ENCODE results near the gene MCCC1. TPM values are rescaled to one million over a fixed set of nuclear protein-coding genes. Genes with fewer than 3 reads are reported as not detected.

The MCCC1 gene
- total RNA-seq, 1 donor from 2014 or later = 32.5 TPM

DNA sequence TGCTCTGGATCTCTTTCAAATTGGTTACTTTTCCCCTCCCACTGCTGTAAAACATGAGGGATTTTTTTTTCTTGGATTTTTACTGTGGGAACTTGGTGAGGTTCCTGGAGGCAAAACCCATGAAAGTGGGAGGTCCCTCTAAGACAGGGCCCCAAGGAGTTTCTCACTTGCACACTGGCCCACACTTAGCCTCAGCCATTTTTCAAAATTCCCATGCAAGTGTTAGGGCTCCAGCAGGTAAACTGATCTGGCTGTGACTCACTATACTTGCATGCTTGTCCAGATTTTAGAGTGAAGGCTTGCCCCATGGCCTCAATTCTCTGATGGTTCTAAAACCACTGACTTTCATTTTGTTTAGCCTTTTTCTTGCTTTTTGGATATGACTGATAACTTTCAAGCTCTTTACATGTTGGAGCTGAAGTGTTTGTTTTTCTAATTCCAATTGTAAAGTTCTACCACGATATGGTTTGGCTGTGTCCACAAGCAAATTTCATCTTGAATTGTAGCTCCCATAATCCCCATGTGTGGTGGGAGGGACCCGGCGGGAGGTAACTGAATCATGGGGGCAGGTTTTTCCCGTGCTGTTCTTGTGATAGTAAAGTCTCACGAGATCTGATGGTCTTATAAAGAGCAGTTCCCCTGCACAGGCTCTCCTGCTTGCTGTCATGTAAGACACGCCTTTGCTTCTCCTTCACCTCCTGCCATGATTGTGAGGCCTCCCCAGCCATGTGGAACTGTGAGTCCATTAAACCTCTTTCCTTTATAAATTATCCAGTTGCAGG is 37.7 kb downstream of the MCCC1 start:
- intact Hi-C loops (cut with DNase I) = no loop called here
- no peak for DNase-seq (ENCODE audit: low spot score)

DNA sequence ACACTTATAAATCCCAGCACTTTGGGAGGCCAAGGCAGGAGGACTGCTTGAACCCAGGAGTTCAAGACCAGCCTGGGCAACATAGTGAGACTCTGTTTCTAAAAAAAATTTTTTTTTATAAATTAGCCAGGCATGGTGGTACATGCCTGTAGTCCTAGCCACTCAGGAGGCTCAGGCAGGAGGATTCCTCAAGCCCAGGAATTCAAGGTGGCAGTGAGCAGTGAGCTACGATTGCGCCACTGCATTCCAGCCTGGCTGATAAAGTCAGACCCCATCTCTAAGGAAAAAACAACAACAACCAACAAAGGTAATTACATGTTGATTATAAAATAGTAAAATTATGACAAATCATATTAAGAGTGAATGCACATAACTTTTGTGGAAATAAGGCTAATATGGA is 40.9 kb downstream of the MCCC1 start:
- intact Hi-C loops (cut with DNase I) = no loop called here

DNA sequence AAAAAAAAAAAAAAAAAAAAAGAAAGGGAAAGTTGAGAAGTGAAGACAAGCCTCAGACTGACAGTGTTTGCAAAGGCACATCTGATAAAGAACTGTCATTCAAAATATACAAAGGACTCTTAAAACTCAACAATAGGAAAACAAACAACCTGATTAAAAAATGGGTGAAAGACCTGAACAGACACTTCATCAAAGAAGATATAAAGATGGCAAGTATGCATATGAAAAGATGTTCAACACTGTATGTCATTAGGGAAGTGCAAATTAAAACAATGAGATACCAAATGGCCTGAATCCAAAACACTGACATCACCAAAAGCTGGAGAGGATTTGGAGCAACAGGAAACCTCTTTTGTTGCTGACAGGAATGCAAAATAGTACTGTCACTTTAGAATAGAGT is 48.6 kb downstream of the MCCC1 start:
- intact Hi-C loops (cut with DNase I) = no loop called here
- DNase-seq (ENCODE audit: low spot score) = no peak

More for the DNA sequence above, 40.9 kb downstream of the MCCC1 start:
- DNase-seq (ENCODE audit: low spot score) = no peak

DNA sequence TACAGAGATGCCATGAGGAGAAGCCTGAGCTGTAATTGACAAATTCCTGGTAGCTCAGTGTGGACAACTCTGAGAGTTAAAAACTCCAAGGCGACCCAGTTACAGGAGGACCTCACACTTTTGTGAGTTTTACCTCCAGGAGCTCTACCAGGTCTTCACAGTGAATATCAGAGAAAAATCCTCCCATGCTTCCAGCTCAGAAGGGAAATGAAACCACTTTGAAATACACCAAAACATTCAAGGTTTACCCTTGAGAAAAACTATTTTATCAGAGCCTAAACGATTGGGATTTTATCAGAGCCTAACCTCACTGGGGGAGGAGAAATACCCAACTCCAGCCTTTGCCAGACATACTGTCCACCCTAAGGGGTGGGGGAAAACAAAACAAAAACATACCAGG is 52.4 kb downstream of the MCCC1 start:
- no peak for DNase-seq (ENCODE audit: low spot score)
- intact Hi-C loops (cut with DNase I) = no loop called here

DNA sequence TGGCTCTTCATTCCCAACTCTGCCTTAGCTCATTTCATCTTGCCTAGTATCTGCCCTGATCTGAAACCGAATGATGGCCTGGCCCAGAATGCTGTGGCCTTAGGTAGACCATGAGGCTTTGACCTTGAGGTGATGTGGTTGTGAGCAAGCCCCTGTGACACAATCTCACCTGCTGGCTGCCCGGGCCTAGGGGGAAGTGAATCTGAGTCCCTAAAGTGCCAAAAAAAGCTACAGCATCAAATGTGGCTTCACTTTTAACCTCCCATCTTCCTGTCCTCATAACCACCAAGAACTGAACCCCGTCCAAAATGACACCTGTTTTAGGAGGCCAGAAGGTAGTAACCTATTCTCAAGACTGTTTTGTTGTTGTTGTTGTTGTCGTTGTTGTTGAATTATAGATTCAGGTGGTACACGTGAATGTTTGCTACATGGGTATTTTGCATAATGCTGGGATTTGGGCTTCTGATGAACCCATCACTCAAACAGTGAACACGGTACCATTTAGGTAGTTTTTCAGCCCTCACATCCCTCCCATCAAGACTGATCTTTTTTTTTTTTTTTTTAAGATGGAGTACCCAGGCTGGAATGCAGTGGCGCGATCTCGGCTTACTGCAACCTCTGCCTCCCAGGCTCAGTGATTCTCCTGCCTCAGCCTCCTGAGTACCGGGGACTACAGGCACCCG is 54.6 kb downstream of the MCCC1 start:
- DNase-seq (ENCODE audit: low spot score) = no peak
- intact Hi-C loops (cut with DNase I) = no loop called here

DNA sequence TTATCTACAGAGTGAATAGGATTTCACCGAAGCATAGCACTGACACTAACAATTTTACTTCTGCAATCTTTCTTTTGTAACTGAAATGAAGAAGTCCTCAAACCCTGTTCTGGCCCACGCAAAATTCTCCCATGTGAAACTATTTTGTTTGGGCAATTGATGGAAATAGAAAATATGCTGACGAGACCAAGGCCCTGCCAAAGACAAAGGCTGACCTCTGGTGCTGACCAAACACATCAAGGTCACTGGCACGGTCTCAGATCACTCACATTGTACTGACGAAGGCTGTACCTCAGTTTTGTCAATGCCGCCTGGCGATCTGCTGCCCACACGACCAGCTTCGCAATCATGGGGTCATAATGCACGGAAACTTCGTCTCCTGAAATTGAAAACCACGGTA is 60.5 kb downstream of the MCCC1 start:
- intact Hi-C loops (cut with DNase I) = no loop called here
- no peak for DNase-seq (ENCODE audit: low spot score)

DNA sequence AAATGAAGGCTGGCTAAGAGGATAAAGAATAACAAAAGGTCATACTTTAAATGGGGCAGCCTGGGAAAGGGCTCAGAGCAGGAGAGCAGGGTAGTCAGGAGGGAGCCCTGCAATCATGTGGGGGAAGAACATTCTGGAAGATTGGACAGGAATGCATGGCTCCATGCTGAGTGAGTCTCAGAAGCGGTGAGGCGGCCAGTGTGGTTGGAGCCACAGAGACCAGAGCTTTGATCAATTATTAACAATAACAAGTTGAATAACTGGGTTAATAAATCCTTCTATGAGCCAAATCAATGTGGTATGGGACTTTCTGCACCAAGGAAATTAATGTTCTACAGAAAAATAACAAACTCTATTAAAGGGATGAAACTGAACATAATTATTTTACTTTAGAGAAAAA is 61.1 kb downstream of the MCCC1 start:
- intact Hi-C loops (cut with DNase I) = no loop called here
- DNase-seq (ENCODE audit: low spot score) = no peak

DNA sequence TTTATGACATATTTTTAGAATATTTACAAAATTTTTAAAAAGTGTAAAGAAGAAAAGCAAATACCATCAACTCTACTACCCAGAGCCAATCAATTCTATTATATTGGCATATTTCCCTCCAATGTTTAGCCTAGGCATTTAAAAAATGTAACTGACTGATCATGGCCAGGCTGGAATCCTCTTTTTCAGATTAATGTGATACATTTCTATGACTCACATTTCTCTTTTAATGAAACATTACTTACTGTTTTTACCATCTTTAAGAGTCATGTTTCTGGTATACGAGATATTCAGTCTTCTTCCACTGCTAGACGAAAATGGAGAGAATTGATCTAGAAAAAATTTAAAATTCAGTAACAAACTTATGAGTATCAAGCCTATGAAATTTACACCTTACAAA is 65.5 kb downstream of the MCCC1 start:
- intact Hi-C loops (cut with DNase I) = no loop called here
- no peak for DNase-seq (ENCODE audit: low spot score)

DNA sequence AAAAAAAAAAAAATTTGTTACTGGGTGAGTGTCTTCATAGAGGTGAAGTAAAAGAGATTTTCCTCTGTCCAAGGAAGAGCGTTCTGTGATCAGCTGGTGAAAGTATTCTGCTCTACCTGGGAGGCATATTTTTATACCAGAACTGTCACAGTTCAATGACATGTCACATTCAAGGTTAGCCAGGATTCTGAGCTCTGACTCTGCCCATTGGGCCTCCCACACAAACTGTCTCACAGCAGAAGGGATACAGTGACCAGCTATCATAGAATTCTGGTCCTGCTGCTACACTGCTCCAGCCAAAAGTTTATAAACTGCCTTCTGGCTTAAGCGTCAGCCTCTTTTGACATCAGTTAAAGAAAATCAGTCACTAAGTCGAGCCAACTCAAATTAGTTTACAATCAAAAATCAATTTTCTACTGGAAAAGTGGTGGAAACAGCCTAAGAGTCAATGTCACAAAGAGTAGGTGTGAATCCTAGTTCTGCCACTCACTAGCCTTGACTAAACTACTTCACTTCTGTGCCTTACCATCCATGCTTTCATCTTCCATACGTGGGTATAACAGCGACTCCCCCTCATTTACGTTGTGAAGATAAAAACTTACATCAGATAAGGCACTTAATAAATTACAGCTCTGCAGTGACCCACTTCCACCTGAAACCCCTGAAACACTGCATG is 66.3 kb downstream of the MCCC1 start:
- no peak for DNase-seq (ENCODE audit: low spot score)
- intact Hi-C loops (cut with DNase I) = no loop called here

DNA sequence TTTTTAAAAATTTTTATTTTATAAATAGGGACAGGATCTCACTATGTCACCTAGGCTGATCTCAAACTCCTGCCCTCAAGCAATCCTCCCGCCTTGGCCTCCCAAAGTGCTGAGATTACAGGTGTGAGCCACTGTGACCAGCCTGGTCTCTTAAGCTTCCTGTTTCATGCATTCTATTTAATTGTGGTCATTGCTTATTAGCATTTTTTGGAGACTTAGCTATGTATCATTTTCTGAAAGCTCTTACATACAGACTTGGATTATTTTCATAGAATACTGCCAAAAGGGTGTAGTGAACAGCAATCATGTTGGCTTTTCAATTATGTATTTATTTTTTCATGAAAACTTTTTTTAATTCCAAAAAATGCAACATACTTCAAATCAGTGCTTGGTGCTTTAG is 67.5 kb downstream of the MCCC1 start:
- DNase-seq (ENCODE audit: low spot score) = no peak
- intact Hi-C loops (cut with DNase I) = no loop called here

DNA sequence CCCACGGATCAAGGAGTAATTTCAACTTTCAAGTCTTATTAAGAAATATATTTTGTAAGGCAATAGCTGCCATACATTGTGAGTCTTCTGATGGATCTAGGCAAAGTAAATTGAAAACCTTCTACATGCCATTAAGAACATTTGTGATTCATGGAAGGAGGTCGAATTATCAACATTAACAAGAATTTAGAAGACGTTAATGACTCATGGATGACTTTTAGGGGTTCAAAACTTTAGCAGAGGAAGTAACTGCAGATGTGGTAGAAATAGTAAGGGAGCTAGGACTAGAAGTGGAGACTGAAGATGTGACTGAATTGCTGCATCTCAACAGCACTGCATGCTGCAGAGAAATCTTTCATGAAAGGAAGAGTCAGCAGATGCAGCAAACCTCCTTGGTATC is 70.9 kb downstream of the MCCC1 start:
- intact Hi-C loops (cut with DNase I) = no loop called here
- no peak for DNase-seq (ENCODE audit: low spot score)

DNA sequence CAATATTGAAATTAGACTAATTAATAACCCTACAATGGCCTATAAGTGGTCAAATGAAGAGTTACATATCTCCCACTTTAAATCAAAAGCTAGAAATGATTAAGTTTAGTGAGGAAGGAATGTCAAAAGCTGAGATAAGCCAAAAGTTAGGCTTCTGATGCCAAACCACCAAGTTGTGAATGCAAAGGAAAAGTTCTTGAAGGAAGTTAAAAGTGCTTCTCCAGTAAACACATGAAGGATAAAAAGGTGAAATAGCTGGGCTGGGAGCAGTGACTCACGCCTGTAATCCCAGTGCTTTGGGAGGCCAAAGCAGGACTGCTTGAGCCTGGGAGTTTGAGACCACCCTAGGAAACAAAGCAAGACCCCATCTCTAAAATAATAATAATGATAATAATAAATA is 72.0 kb downstream of the MCCC1 start:
- no peak for DNase-seq (ENCODE audit: low spot score)
- intact Hi-C loops (cut with DNase I) = no loop called here

DNA sequence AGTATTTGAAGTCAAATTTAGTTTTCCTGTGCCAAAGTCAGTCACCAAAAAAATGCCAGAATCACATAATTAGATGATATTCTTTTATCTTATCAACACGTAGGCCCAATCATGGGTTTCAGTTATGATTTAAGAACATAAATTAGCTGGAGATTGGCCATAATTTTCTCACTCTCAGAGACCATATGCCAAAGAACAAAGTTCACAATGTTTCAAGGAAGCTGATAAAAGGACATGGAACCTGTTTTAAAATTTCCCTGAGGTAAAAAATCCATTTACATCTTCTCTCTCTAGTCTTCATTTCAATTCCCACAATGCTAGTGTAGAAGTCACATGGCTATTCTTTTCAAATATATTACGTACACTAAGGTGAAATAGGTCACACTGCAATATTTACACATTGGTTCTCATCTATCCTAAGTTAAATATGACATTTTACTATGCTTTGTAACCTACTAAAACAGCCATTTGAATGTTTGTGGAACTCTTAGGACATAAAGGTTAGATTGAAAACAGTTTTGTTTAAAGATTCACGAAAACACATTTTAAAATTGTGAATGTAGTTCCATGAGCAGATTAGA is 76.3 kb downstream of the MCCC1 start:
- intact Hi-C loops (cut with DNase I) = no loop called here
- no peak for DNase-seq (ENCODE audit: low spot score)

DNA sequence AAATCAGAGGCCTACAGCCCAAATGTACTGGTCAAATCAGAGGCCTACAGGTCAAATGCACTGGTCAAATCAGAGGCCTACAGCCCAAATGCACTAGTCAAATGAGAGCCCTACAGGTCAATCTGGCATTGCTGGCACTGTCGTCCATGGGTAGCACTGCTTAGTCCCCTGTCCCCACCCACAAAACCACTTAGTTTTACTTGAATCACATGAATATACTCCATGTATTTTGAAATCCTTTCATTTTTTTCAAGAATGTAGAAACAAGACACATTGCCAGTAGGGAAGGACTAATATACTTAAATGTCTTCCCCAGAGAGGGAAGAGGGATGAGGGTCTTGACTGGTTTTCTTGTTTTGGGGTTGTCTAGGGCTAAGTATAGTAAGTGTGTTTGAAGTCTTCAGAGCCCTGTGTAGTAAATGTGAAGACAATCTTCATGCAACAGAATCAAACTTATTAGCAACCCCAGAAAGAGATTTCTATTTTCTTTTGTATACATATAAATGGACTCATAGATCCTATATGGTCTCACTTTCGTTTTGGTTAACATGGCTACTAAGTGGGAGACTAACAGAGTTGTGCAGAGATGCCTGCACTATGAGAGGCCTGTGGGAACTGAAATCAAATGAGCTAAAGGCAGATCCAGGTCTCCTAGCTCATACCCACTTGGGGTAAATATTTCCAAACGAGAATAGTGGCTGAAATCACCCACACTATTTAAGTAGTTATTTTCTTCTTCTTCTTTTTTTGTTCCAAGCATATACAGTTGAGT is 80.7 kb downstream of the MCCC1 start:
- intact Hi-C loops (cut with DNase I) = no loop called here
- no peak for DNase-seq (ENCODE audit: low spot score)

DNA sequence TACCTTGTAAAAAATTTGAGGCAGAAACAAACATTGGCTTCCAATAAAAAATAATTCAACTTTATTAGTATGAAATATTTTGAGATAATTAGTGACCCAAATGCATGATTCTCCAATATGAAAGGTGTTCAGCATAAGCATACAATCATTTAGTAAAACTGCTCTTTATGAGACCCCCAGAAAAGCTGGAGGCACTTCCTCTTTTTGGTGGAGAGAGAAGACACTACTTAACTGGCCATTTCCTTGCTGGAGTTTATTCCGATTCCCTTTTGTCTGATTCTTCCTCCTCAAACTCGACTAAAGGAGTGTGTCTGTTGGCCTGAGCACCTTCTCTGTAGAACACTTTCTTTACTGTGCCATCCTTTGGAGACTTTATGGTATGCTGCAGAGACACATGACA is 84.1 kb downstream of the MCCC1 start:
- DNase-seq (ENCODE audit: low spot score) = no peak
- intact Hi-C loops (cut with DNase I) = no loop called here

DNA sequence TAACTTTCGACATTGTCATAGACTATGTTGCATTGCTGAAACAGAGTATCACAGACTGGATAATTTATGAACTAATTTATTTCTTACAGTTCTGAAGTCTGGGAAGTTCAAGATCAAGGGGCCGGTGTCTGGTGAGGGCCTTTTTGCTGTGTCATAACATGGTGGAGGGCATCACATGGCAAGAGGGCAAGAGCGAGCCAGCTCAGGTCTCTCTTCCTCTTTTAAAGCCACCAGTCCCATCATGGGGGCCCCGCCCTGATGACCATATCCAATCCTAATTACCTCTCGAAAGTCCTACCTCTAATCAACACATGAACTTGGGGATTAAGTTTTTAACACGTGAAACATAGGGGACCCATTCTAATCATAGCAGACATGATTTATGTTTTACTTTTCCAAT is 85.4 kb downstream of the MCCC1 start:
- DNase-seq (ENCODE audit: low spot score) = no peak
- intact Hi-C loops (cut with DNase I) = no loop called here

DNA sequence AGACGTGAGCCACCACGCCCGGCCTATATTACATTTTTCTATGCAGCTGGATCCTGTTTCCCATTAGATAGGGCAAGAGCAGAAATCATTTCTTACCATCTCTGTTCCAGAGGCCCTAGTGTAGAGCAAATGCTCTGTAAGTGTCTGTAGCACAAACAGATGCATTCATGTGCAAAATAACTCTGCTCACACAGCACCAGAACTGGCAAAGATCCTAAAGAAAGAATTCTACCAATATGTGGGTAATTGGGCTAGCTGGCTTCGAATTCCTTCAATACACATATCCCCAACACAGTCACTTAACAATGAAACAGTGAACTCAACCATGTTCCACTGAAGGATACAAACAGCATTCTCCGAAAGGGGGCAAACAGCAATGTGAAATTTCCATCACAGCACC is 86.2 kb downstream of the MCCC1 start:
- no peak for DNase-seq (ENCODE audit: low spot score)
- intact Hi-C loops (cut with DNase I) = no loop called here

DNA sequence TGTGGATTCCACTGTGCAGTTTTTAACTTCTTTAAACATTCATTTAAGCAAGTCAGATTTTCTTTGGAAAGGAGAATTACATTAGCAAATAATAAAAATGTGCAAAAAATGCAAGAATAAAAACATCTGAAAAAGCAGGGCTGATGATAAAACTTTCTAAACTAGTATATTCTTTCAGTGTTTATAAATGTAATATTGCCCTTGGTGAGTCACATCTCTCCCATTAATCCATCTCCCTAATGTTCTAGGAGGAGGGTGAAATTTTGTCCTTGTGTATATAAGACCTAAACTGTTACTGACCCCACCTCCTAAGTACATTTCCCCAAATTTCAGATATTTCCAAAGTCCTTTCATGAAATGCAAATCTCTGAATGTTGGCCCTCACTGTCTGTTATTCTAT is 90.5 kb downstream of the MCCC1 start:
- DNase-seq (ENCODE audit: low spot score) = no peak
- intact Hi-C loops (cut with DNase I) = no loop called here

DNA sequence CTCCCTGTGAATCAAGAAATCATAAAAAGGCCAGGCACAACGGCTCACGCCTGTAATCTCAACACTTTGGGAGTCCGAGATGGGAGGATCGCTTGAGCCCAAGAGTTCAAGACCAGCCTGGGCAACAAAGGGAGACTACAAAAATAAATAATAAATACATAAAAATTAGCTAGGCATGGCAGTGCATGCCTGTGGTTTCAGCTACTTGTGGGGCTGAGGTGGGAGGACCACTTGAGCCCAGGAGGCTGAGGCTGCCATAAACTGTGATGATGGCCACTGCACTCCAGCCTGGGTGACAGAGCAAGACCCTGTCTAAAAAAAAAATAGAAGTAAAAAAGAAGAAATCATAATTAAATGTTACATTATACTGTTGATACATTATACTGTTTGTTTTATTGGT is 91.0 kb downstream of the MCCC1 start:
- no peak for DNase-seq (ENCODE audit: low spot score)
- intact Hi-C loops (cut with DNase I) = no loop called here

Data from cardiac septum (tissue), 1 donor.